Skin of body (tissue), 2 donors: ENCODE data around the gene ACSBG1. TPM values are rescaled to one million over a fixed set of nuclear protein-coding genes. Genes with fewer than 3 reads are reported as not detected.
"Not testable (repeated sequence)": the region's sequence is repeated elsewhere in the genome, so short reads cannot be mapped to it uniquely, and the experiment has no call there.

Experiments
- DNase-seq: peaks from one replicate; lab custom pipeline; 2025; lab: John Stamatoyannopoulos, UW
- total RNA-seq: library from RNA; depleted of rRNA; stranded (reverse); fragments of >200 nt; gene quantifications from one replicate; pipeline ENCODE4 v1.2.3, GENCODE V29; 2014

The ACSBG1 gene
- total RNA-seq, 1 donor from 2014 or later, result 23.6 TPM

- no peak for DNase-seq
Observed at GRCh38 chr15:78255421-78256043, 21.2 kb upstream of the ACSBG1 start.

GRCh38 chr15:78251136-78251535, 16.8 kb upstream of the ACSBG1 start:
- no peak for DNase-seq

DNA sequence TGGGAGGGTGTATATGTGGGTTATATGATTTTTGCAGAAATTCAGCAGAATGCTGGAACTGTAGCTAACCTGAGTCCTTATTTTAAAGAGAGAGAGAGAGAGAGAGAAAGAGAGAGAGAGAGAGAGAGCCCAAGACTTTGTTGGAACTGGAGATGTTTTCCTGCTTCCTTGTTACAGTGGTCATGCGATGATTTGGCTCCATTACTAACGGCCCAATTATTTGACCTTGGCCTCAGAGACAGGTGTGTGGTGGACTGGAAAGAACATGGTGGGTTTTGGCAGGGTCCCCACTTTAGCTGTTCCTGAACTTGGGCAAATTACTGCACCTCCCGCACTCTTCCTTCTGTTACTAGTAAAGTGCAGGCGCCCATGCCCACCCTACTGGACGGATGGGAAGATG, 14.8 kb upstream of the ACSBG1 start:
- no peak for DNase-seq

DNA sequence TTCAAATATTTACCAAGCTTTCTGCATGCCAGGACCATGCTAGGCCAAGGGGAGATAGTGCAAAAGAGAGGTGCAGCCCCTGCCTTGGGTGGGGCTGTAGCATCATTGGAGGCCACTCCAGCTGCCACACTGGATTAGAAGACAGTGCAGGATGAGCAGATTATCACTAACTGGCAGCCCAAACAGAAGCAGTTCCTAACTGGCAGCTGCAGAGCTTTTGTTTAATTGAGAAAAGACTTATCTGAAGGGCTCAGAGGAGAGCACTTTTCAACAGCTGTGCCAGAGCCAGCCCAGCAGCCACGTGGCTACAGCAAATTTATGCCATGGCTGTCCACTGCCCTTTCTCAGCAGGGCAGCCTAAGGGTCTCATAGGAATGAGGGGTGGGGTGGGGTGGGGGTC, 13.5 kb upstream of the ACSBG1 start:
- no peak for DNase-seq

- not testable (repeated sequence) for DNase-seq
Observed at GRCh38 chr15:78245976-78246620, 11.7 kb upstream of the ACSBG1 start.

- DNase-seq, result not testable (repeated sequence)
Observed at GRCh38 chr15:78245392-78245791, 11.0 kb upstream of the ACSBG1 start.

DNA sequence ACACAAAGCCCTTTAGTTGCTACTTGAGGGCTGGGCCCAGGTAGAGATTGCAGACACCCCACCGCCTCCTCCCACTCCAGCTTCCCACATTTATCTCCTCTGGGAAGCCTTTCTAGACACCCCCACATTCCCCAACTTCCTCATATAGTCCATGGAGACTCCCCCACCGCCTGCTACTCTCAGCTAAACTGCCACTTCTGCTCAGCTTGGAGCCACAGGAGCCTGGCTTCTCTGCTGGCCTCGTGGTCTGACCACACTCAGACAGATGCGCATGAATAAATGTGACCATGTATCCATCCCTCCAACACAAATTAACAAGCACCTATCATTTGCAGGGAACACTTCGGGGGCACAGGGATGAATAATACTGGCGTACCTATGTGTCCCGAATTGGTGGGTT, 10.5 kb upstream of the ACSBG1 start:
- no peak for DNase-seq

DNA sequence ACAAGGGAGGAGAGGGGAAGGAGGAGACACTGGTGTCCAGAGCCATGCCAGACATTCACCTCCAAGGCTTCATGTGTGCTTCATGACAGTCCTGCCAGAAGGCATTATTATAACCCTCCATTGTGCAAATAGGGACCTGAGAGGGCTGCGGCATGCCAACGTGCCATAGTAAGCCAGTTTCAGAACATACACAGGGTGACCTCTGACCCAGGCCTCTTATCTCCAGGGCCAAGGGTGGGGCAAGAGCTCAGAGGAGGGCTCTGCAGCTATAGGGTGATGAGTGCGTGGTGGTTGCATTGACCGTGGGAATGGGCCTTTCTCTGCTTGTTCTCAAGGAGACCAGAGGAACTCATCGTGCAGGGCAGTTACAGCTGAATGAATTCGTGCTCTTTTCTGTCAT, 9.7 kb upstream of the ACSBG1 start:
- DNase-seq, result no peak

DNA sequence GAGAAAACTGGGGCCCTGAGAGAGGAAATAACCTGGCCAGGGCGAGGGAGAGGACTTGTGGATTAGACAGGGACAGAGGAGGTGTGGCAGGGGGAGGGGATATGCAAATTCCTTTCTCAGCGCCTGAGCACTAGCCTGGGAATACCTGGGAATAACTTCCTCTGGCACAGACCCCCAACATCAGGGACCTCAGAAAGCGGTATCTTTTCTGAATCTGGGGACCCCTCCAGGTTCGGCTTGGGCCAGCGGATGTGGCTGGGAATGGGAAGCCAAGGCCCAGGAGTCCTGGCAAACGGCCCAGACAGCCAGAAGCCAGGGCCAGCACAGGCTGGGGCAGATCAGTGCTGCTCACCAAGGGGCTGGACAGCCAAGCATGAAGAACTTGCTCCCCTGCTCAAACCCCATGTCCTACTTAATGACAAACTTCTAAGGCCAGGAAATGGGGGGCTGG, 9.2 kb upstream of the ACSBG1 start:
- no peak for DNase-seq

DNA sequence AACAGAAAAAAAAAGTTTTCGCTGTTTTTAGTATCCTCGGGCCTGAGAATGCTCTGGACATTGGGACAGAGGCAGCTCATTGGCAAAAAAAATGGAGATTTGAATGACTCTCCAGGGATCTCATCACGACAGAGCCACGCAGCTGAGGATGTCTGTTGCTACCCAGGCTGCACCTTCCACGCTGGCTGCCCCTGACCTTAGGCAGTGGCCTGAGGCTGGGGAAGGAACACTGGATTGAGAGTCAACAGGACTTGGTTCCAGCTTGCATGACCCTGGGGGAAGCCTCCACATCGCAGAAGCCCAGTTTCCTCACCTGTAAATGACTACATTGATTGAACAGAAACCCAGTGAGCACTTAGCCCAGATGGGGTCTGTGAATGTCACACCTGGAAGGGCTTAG, 8.7 kb upstream of the ACSBG1 start:
- no peak for DNase-seq

GRCh38 chr15:78242128-78242527, 7.8 kb upstream of the ACSBG1 start:
- DNase-seq, result no peak

- peak; percentile 51 for DNase-seq
Observed at GRCh38 chr15:78241017-78241416, 6.7 kb upstream of the ACSBG1 start.

- no peak for DNase-seq
Observed at GRCh38 chr15:78239811-78240210, 5.4 kb upstream of the ACSBG1 start.

DNA sequence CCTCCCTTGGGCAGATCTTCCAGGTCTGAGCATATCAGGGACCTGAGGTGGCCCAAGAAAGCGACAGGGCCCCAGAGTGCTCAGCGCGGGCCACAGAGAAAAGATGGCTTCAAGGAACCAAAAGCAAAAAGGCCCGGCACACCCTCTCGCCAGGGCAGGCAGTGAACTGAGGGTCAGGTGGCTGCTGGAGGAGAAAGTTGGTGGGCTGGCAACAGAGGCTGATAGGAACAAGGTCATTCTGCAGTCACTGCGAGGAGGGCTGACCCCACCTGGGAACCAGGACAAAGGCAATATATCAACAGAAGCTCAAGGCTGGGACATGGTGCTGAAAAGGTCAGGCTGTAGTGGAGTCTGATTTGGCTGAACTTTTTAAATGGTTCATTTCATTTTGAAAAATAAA, 2.8 kb upstream of the ACSBG1 start:
- no peak for DNase-seq

DNA sequence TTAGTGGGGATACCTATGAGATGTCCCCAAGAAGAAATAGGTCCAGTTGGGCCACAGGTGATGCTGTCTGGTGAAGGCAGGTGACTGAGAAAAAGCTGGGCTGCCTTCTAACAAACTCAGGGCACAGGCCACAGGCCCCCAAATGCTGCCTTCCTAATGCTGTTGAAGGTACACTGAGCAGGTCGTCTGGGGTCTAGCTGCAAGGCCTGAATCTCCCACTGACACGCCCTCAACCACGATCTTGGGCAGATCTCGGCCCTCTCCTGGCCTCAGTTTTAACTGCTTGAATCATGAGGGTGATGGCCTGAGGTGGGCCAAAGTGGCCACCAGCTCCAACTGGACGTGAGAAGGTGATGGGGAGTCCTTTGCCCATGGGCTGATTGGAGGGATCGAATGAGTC, 2.1 kb upstream of the ACSBG1 start:
- DNase-seq, result no peak

DNA sequence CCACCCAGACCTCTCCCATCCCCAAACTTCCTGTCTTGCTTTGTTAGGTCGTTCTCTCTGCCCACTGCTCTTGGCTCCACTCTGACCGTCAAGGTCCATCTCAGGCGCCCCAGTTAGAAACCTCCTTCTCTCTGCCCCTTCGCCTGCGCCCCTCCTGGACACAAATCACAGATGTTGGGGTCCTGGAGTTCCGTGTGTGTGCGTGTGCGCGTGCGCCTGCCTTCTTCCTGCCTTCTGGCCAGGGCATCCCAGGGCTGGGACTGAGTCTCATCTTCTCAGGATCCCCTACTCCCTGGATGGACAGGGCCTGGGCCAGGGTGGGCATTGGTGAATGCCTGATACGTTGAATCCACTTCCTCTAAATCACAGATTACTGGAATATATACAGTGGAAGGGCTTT, 869 bp downstream of the ACSBG1 start:
- no peak for DNase-seq

GRCh38 chr15:78232951-78233350, 1.4 kb downstream of the ACSBG1 start:
- no peak for DNase-seq

GRCh38 chr15:78229431-78230406, 4.6 kb downstream of the ACSBG1 start:
- no peak for DNase-seq

- no peak for DNase-seq
Observed at GRCh38 chr15:78228356-78228996, 5.9 kb downstream of the ACSBG1 start.

GRCh38 chr15:78225783-78226541, 8.4 kb downstream of the ACSBG1 start:
- no peak for DNase-seq

- no peak for DNase-seq
Observed at GRCh38 chr15:78224023-78224411, 10.3 kb downstream of the ACSBG1 start.
